Panc1 (cell line): Measurements from ENCODE around the gene TMEM161A. TPM values are rescaled to one million over a fixed set of nuclear protein-coding genes. Genes with fewer than 3 reads are reported as not detected.

Experiments used
- ATAC-seq: fragments of 200-7000 bp; cut with Tn5 transposase; 2 replicates; pipeline ENCODE4 v1.9.1; 2020; ENCODE audit warnings: mild to moderate bottlenecking, moderate library complexity
- BruUV-seq: library from RNA; stranded (reverse); fragments of 400-500 nt; replicated peaks from 2 replicates; lab custom pipeline; 2021; lab: Mats Ljungman, UMichigan
- CTCF ChIA-PET: fragments of 300-600 bp; sonication (Branson Sonifier 250); formaldehyde crosslinking; loops from one replicate; lab custom pipeline; 2022; ENCODE audit warnings: antibody characterized with exemption; lab: Charles Lee
- POLR2A ChIA-PET: fragments of 300-600 bp; sonication (Branson Sonifier 250); formaldehyde crosslinking; loops from one replicate; lab custom pipeline; 2022; ENCODE audit warnings: antibody characterized with exemption; lab: Charles Lee
- DNase-seq: peaks from one replicate; pipeline ENCODE4 v3.0.0-alpha.2; 2010; ENCODE audit warnings: low read depth, low spot score
- H3K27ac ChIP-seq: 2 replicates; pipeline ENCODE4 v1.5.1; 2011; ENCODE audit warnings: mild to moderate bottlenecking, low read length, inconsistent platforms
- H3K27me3 ChIP-seq: fragments of 200-500 bp; sonication (Bioruptor generic); 2 replicates; pipeline ENCODE4 v1.6.0; 2014; ENCODE audit warnings: low read length, inconsistent platforms; ENCODE audit not compliant: control insufficient read depth, insufficient read depth
- H3K36me3 ChIP-seq: fragments of 200-500 bp; sonication (Bioruptor generic); 2 replicates; pipeline ENCODE4 v1.5.1; 2014; ENCODE audit warnings: inconsistent platforms, mild to moderate bottlenecking, low read length, moderate library complexity; ENCODE audit not compliant: control insufficient read depth, insufficient read depth
- H3K4me1 ChIP-seq: 2 replicates; pipeline ENCODE4 v1.5.1; 2011; ENCODE audit warnings: inconsistent platforms, mild to moderate bottlenecking, low read length, moderate library complexity; ENCODE audit not compliant: control insufficient read depth, insufficient read depth
- H3K4me3 ChIP-seq, 2 experiments: 2 replicates each; pipeline ENCODE4 v1.5.1; 2011 to 2012; ENCODE audit warnings: low read depth in 2 of 2, low read length in 2 of 2, mild to moderate bottlenecking in 2 of 2, inconsistent platforms in 1 of 2, moderate library complexity in 1 of 2
- H3K9me3 ChIP-seq: fragments of 200-500 bp; sonication (Bioruptor generic); 2 replicates; pipeline ENCODE4 v1.5.1; 2014; ENCODE audit warnings: low read depth, mild to moderate bottlenecking, inconsistent platforms, low read length, moderate library complexity; ENCODE audit not compliant: control insufficient read depth, insufficient read depth
- POLR2AphosphoS5 ChIP-seq: IDR thresholded peaks from 2 replicates; pipeline ENCODE4 v1.6.1; 2012; ENCODE audit warnings: mild to moderate bottlenecking, low read depth, low read length, moderate library complexity
- SIN3A ChIP-seq: IDR thresholded peaks from 2 replicates; pipeline ENCODE4 v1.6.1; 2012; ENCODE audit warnings: low read depth, mild to moderate bottlenecking, low read length, moderate library complexity, borderline replicate concordance; ENCODE audit not compliant: insufficient read depth
- TCF7L2 ChIP-seq: IDR thresholded peaks from 2 replicates; pipeline ENCODE4 v1.6.1; 2011; ENCODE audit warnings: mild to moderate bottlenecking, low read depth, low read length, inconsistent platforms
- in situ Hi-C: cut with HindIII; loops from 2 replicates; pipeline ENCODE4 v1.10.0; 2016; ENCODE audit warnings: low sequenced_read_pairs, low pct_unique_long_range_greater_than_20kb
- intact Hi-C: fragments of 100-400 bp; cut with micrococcal nuclease; formaldehyde crosslinking; loops from one replicate; pipeline ENCODE4 v1.10.0; 2022; ENCODE audit not compliant: unreplicated experiment
- total RNA-seq: library from RNA; stranded (reverse); gene quantifications from one replicate; pipeline ENCODE4 v1.2.1, GENCODE V29; 2021; ENCODE audit not compliant: unreplicated experiment
- TF ChIP-seq, protein P1 (sequence below), 2 experiments: IDR thresholded peaks; 2 replicates each; pipeline ENCODE4 v1.6.1; 2011 to 2012; ENCODE audit warnings: low read depth in 2 of 2, control low read depth in 1 of 2, low read length in 1 of 2, mild to moderate bottlenecking in 1 of 2, moderate library complexity in 1 of 2; ENCODE audit not compliant: insufficient read depth in 1 of 2
- TF ChIP-seq, protein P2 (sequence below): fragments of 450-650 bp; IDR thresholded peaks from 2 replicates; pipeline ENCODE4 v1.5.1; 2017; ENCODE audit warnings: mild to moderate bottlenecking

TMEM161A gene
- total RNA-seq, 1 experiment from 2014 or later, result 26.7 TPM

DNA sequence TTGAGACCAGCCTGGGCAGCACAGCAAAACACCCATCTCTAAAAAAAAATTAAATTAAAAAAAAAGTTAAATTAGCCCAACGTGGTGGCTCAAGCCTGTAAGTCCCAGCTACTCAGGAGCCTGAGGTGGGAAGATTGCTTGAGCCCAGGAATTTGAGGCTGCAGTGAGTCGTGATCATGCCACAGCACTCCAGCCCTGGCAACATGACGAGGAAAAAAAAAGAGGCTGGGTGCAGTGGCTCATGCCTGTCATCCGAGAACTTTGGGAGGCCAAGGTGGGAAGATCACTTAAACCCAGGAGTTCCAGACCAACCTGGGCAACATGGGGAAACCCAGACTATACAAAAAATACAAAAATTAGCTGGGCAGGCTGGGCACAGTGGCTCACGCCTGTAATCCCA, 2.2 kb upstream of the TMEM161A start:
- Histone ChIP-seq H3K4me3 (no peak overlapping the region), H3K36me3 (peaks cover 5% of the 10 kb centered on the region; the same call in 1 of the 2 replicates), H3K27ac (no peak overlapping the region), H3K9me3 (no peaks in the 10 kb centered on the region), H3K4me1 (no peaks in the 10 kb centered on the region; the same call in 1 of the 2 replicates), H3K27me3 (no peaks in the 10 kb centered on the region)
- intact Hi-C loops, result no loop called here
- POLR2A ChIA-PET, result no interaction called here
- BruUV-seq, result no TSS peak
- CTCF ChIA-PET, result no interaction called here
- ATAC-seq (no peak), DNase-seq (no peak)
- TF ChIP-seq, protein P1, sequence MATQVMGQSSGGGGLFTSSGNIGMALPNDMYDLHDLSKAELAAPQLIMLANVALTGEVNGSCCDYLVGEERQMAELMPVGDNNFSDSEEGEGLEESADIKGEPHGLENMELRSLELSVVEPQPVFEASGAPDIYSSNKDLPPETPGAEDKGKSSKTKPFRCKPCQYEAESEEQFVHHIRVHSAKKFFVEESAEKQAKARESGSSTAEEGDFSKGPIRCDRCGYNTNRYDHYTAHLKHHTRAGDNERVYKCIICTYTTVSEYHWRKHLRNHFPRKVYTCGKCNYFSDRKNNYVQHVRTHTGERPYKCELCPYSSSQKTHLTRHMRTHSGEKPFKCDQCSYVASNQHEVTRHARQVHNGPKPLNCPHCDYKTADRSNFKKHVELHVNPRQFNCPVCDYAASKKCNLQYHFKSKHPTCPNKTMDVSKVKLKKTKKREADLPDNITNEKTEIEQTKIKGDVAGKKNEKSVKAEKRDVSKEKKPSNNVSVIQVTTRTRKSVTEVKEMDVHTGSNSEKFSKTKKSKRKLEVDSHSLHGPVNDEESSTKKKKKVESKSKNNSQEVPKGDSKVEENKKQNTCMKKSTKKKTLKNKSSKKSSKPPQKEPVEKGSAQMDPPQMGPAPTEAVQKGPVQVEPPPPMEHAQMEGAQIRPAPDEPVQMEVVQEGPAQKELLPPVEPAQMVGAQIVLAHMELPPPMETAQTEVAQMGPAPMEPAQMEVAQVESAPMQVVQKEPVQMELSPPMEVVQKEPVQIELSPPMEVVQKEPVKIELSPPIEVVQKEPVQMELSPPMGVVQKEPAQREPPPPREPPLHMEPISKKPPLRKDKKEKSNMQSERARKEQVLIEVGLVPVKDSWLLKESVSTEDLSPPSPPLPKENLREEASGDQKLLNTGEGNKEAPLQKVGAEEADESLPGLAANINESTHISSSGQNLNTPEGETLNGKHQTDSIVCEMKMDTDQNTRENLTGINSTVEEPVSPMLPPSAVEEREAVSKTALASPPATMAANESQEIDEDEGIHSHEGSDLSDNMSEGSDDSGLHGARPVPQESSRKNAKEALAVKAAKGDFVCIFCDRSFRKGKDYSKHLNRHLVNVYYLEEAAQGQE (IDR thresholded peaks at IDR 0.05; ENCODE audit: insufficient read depth in 1 of 2, low read depth in 2 of 2, low read length in 1 of 2), result no peak
- TF ChIP-seq, protein P2, sequence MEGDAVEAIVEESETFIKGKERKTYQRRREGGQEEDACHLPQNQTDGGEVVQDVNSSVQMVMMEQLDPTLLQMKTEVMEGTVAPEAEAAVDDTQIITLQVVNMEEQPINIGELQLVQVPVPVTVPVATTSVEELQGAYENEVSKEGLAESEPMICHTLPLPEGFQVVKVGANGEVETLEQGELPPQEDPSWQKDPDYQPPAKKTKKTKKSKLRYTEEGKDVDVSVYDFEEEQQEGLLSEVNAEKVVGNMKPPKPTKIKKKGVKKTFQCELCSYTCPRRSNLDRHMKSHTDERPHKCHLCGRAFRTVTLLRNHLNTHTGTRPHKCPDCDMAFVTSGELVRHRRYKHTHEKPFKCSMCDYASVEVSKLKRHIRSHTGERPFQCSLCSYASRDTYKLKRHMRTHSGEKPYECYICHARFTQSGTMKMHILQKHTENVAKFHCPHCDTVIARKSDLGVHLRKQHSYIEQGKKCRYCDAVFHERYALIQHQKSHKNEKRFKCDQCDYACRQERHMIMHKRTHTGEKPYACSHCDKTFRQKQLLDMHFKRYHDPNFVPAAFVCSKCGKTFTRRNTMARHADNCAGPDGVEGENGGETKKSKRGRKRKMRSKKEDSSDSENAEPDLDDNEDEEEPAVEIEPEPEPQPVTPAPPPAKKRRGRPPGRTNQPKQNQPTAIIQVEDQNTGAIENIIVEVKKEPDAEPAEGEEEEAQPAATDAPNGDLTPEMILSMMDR, result no peak
- TF ChIP-seq SIN3A (no peak), POLR2AphosphoS5 (no peak), TCF7L2 (no peak)
- in situ Hi-C loops, result no loop called here

DNA sequence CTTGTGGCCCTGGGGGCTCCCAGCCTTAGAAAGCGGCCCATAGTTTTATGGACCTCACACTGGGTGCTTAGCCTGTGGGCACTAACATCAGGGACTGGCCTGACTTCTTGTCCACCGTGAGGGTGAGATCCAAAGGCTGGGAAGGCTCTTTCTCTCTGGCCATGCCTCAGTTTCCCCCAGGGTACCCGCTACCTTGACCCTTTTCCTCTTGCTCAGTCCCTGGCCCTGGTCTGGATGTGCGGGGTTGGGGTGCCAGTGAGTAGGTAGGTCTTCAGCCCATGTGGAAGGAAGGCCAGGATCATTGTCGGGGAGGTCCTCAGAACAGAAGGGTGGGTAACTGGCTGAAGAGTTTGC, 1.6 kb upstream of the TMEM161A start:
- POLR2A ChIA-PET, result no interaction called here
- intact Hi-C loops, result loop anchor here (10.0 kb wide), 1 partner anchor 75 kb away; the partner anchor contains the start of gene SLC25A42
- in situ Hi-C loops, result no loop called here

More for the DNA sequence above, 1.6 kb upstream of the TMEM161A start:
- DNase-seq (no peak), ATAC-seq (no peak)
- Histone ChIP-seq H3K4me1 (no peaks in the 10 kb centered on the region; the same call in 1 of the 2 replicates), H3K27me3 (no peaks in the 10 kb centered on the region), H3K27ac (no peak overlapping the region), H3K36me3 (peaks cover 5% of the 10 kb centered on the region; the same call in 1 of the 2 replicates), H3K4me3 (no peak overlapping the region), H3K9me3 (no peaks in the 10 kb centered on the region)
- no TSS peak for BruUV-seq
- no peak for TF ChIP-seq TCF7L2
- no peak for TF ChIP-seq POLR2AphosphoS5
- TF ChIP-seq, protein P2, result peak; percentile 3
- CTCF ChIA-PET, result no interaction called here
